Measurements from ENCODE around the gene SSBP3. TPM values are rescaled to one million over a fixed set of nuclear protein-coding genes. Genes with fewer than 3 reads are reported as not detected.
A peak's percentile ranks its signal among the peaks of the same experiment; 100 is the strongest.

SSBP3 gene
- total and polyA plus RNA-seq, 4 donors = 43.7 to 83.4 (median 65.8) TPM

DNA sequence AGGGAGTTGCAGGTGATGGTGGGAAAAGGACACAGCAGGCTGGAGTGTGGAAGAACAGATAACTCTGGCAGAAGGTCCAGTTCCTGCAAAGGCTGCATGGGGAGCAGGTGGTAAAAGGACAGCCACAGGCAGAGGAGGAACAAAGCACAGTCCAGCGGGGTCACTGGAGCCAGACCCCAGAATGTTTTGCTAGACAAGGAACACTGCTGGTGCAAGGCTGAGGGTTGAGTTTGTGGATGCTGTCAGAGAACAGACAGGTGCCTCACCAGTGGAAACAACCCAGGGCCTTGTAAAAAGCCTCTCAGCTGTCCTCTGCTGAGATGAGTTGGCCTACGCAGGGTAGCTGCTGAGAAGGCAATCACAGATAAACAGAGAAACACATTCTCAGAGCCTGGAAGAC is 101.7 kb downstream of the SSBP3 start:
- Histone ChIP-seq H3K27ac (ENCODE audit: low read depth in 1 of 2, low read length in 2 of 2) (no peak overlapping the region), H3K36me3 (ENCODE audit: control insufficient read depth in 1 of 2, insufficient read depth in 2 of 2, low read length in 1 of 2) (no peaks in the 10 kb centered on the region), H3K9me3 (ENCODE audit: control insufficient read depth, low read length) (no peaks in the 10 kb centered on the region), H3K4me1 (ENCODE audit: control insufficient read depth in 1 of 2, insufficient read depth in 2 of 2, low read length in 2 of 2) (peaks cover 0 to 5% of the 10 kb centered on the region in 2 donors), H3K27me3 (ENCODE audit: control insufficient read depth in 1 of 2, insufficient read depth in 2 of 2, low read length in 1 of 2) (no peaks in the 10 kb centered on the region), H3K4me3 (ENCODE audit: low read length in 2 of 2) (no peak overlapping the region)
- no peak for DNase-seq
- intact Hi-C loops (cut with DNase I) = no loop called here
- ATAC-seq (ENCODE audit: low FRiP score) = no peak
- 95 to 96% methylated on average over 2 of the region's 2 CpGs for WGBS, 2 donors

DNA sequence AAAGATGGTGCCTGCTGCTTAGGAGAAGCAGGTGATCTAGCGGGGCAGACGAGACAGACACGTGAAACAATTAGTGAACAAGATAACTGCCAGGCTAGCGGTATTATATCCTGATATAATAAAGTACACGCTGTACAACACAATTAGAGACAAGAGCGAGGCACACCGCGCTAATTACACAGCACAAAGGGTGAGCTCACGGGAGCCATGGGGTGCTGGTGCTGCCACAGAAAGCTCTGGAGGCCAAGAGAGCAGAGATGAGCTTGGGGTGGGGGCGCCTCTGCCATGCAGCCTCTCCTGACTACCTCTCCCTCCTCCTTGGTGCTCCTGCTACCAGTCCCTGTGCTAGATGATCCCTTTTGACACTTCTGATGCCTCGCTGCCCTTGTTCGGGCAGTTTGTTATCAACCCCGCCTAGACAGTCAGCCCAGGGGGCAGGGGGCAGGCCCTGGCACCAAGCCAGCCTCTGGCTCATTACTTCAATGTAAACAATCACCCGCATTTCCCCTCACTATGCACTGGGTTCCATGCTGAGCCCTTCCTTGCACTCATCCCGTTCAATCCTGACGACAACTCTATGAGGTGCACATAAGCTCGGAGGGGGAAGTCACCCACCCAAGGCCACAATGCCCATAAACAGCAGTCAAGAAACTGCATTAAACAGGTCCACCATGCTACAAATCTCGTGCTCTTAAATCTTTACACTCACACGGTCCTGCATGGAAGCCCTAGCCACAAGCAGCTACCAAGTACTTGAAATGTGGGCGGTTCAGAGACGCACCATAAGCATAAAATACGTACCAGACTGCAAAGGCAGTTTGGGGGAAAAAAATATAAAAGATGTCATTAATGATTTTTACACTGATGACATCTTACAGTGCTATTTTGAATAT is 103.0 kb downstream of the SSBP3 start:
- Histone ChIP-seq H3K4me1 (ENCODE audit: control insufficient read depth in 1 of 2, insufficient read depth in 2 of 2, low read length in 2 of 2) (no peaks in the 10 kb centered on the region), H3K4me3 (ENCODE audit: low read length in 2 of 2) (no peak overlapping the region), H3K9me3 (ENCODE audit: control insufficient read depth, low read length) (no peaks in the 10 kb centered on the region), H3K27me3 (ENCODE audit: control insufficient read depth in 1 of 2, insufficient read depth in 2 of 2, low read length in 1 of 2) (no peaks in the 10 kb centered on the region), H3K36me3 (ENCODE audit: control insufficient read depth in 1 of 2, insufficient read depth in 2 of 2, low read length in 1 of 2) (no peaks in the 10 kb centered on the region), H3K27ac (ENCODE audit: low read depth in 1 of 2, low read length in 2 of 2) (no peak overlapping the region)
- 91 to 94% methylated on average over 22 of the region's 22 CpGs for WGBS, 2 donors
- intact Hi-C loops (cut with DNase I) = no loop called here
- no peak for ATAC-seq (ENCODE audit: low FRiP score)
- no peak for DNase-seq

DNA sequence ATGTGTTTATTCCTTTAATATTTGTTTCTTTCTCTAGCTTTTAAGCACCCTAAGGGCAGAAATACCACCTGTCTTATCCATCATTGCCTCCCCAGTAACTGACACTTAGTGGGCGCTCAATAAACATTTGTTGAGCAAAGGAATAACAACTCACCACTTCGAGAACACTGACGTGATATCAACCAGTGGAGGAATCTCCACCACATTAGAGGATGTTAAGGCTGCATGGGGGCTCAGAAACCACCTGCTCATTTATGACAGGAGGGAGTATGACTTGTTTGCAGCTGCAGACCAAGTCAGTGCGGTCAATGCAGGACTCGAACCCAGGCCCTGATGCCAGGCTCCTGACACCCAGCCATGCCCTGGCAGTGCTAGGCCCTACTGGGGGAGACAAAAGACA is 103.6 kb downstream of the SSBP3 start:
- ATAC-seq (ENCODE audit: low FRiP score) (no peak), DNase-seq (no peak)
- intact Hi-C loops (cut with DNase I) = no loop called here
- Histone ChIP-seq H3K4me3 (ENCODE audit: low read length in 2 of 2) (no peak overlapping the region), H3K9me3 (ENCODE audit: control insufficient read depth, low read length) (no peaks in the 10 kb centered on the region), H3K36me3 (ENCODE audit: control insufficient read depth in 1 of 2, insufficient read depth in 2 of 2, low read length in 1 of 2) (no peaks in the 10 kb centered on the region), H3K4me1 (ENCODE audit: control insufficient read depth in 1 of 2, insufficient read depth in 2 of 2, low read length in 2 of 2) (no peaks in the 10 kb centered on the region), H3K27me3 (ENCODE audit: control insufficient read depth in 1 of 2, insufficient read depth in 2 of 2, low read length in 1 of 2) (no peaks in the 10 kb centered on the region), H3K27ac (ENCODE audit: low read depth in 1 of 2, low read length in 2 of 2) (no peak overlapping the region)
- WGBS, 2 donors = 93 to 95% methylated on average over 5 of the region's 5 CpGs

DNA sequence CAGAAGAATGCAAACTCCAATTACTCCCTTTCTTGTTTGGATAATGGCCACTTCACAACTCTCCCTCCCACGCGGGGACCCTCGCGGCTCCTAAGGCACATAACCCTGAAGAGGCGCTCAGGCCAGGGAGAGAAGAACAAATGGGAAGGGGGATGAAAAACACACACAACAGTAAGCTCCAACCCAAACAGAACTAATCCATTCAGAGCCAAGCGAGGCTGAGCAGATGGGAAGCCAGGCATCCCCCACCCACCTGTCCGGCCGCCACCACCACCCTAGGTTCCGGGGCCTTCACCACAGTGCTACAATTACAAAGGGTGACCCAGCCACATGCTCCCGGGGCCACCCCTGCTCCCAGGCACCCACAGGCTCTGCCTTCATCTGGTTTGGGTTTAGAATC is 104.7 kb downstream of the SSBP3 start:
- H3K4me1 ChIP-seq (ENCODE audit: control insufficient read depth in 1 of 2, insufficient read depth in 2 of 2, low read length in 2 of 2) = no peaks in the 10 kb centered on the region
- no peak overlapping the region for H3K27ac ChIP-seq (ENCODE audit: low read depth in 1 of 2, low read length in 2 of 2)
- WGBS, 2 donors = 93 to 98% methylated on average over 10 of the region's 10 CpGs
- intact Hi-C loops (cut with DNase I) = no loop called here
- DNase-seq (no peak), ATAC-seq (ENCODE audit: low FRiP score) (no peak)
- H3K27me3 ChIP-seq (ENCODE audit: control insufficient read depth in 1 of 2, insufficient read depth in 2 of 2, low read length in 1 of 2) = no peaks in the 10 kb centered on the region
- H3K36me3 ChIP-seq (ENCODE audit: control insufficient read depth in 1 of 2, insufficient read depth in 2 of 2, low read length in 1 of 2) = no peaks in the 10 kb centered on the region
- no peak overlapping the region for H3K4me3 ChIP-seq (ENCODE audit: low read length in 2 of 2)
- H3K9me3 ChIP-seq (ENCODE audit: control insufficient read depth, low read length) = no peaks in the 10 kb centered on the region

DNA sequence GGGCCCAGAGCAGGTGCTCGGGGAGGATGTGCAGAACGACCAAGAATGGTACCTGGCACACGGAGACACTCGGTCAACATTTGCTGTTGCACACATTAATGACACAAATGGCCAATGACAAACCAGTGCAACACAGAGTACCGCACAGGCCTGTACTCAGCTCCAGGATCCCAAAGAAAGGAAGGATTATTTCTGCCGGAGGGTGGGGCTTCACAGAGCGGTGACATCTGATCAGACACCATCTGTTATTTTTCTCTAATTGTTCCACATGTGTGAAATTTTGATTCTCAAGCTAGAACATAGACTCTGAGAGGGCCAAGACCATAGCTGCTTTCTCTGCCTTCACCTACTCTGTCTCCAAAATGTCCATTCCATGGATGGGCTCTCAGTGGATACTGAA is 105.8 kb downstream of the SSBP3 start:
- DNase-seq (no peak), ATAC-seq (ENCODE audit: low FRiP score) (no peak)
- WGBS, 2 donors = 95 to 96% methylated on average over 7 of the region's 7 CpGs
- Histone ChIP-seq H3K27ac (ENCODE audit: low read depth in 1 of 2, low read length in 2 of 2) (no peak overlapping the region), H3K27me3 (ENCODE audit: control insufficient read depth in 1 of 2, insufficient read depth in 2 of 2, low read length in 1 of 2) (no peaks in the 10 kb centered on the region), H3K9me3 (ENCODE audit: control insufficient read depth, low read length) (no peaks in the 10 kb centered on the region), H3K4me3 (ENCODE audit: low read length in 2 of 2) (no peak overlapping the region), H3K4me1 (ENCODE audit: control insufficient read depth in 1 of 2, insufficient read depth in 2 of 2, low read length in 2 of 2) (peaks cover 0 to under 1% of the 10 kb centered on the region in 2 donors), H3K36me3 (ENCODE audit: control insufficient read depth in 1 of 2, insufficient read depth in 2 of 2, low read length in 1 of 2) (no peaks in the 10 kb centered on the region)
- intact Hi-C loops (cut with DNase I) = no loop called here

DNA sequence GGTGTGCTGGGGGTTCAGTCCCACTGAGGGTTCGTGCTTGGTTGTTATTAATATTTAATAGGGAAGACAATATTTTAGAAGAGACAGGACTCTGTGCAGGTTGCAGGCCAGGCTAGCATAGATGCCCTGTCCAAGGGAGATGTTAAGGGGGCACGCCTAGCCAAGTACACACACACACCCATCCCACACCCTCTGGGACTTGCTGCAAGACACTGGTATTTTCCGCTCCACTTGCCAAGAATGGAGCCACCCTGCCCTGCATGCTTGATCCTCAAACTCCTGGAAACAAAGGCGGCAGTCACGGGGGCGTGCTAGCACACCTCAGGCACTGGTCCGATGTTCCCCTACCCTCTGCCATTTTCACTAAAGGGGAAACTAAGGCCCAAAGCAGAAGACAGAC is 107.2 kb downstream of the SSBP3 start:
- 36 to 41% methylated on average over 7 of the region's 7 CpGs for WGBS, 2 donors
- no peak overlapping the region for H3K4me3 ChIP-seq (ENCODE audit: low read length in 2 of 2)
- intact Hi-C loops (cut with DNase I) = no loop called here
- ATAC-seq (ENCODE audit: low FRiP score) (no peak), DNase-seq (no peak)
- H3K4me1 ChIP-seq (ENCODE audit: control insufficient read depth in 1 of 2, insufficient read depth in 2 of 2, low read length in 2 of 2) = peaks cover 2 to 3% of the 10 kb centered on the region in 2 donors
- no peaks in the 10 kb centered on the region for H3K36me3 ChIP-seq (ENCODE audit: control insufficient read depth in 1 of 2, insufficient read depth in 2 of 2, low read length in 1 of 2)
- no peaks in the 10 kb centered on the region for H3K9me3 ChIP-seq (ENCODE audit: control insufficient read depth, low read length)
- H3K27me3 ChIP-seq (ENCODE audit: control insufficient read depth in 1 of 2, insufficient read depth in 2 of 2, low read length in 1 of 2) = no peaks in the 10 kb centered on the region
- H3K27ac ChIP-seq (ENCODE audit: low read depth in 1 of 2, low read length in 2 of 2) = peak overlapping the region in 1 of 2 donors; percentile 34

DNA sequence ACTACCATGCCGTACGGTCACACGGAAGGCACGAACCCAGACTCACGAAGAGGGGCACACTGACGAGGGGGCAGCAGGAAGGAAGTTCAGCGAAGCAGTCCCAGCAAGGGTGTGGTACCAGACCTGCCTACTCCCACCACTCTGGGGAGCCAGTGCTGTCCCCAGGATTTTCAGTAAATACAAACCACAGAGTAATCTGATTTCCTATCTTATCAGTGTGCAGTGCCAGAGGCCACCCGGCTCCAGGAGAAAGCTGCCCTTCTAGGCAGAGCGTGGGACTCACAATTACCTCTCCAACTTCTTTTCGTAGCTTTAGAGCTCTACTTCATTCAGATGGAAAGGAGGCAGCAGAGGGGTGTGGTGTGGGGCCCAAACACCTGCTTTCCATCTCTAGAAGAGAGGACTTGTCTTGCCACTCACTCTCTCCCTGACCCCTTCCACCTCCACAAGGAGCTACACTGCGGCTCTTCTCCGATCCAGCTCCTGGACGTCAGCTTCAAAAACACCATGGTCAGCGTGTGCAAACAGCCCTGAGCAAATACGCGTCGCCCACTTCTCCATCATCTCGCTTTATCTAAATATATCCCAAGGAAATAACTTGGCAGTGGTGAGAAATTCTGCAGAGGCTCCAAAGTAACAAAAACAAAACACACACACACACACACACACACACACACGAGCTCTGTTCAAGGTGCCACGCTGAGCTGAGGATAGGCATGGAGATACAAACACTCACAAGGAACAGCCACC is 107.7 kb downstream of the SSBP3 start:
- intact Hi-C loops (cut with DNase I) = no loop called here
- no peaks in the 10 kb centered on the region for H3K9me3 ChIP-seq (ENCODE audit: control insufficient read depth, low read length)
- DNase-seq (no peak), ATAC-seq (ENCODE audit: low FRiP score) (peak; percentile 16)
- no peaks in the 10 kb centered on the region for H3K36me3 ChIP-seq (ENCODE audit: control insufficient read depth in 1 of 2, insufficient read depth in 2 of 2, low read length in 1 of 2)
- H3K27ac ChIP-seq (ENCODE audit: low read depth in 1 of 2, low read length in 2 of 2) = peak overlapping the region; percentile 72 to 98
- WGBS, 2 donors = 33% methylated on average over 20 of the region's 20 CpGs
- H3K27me3 ChIP-seq (ENCODE audit: control insufficient read depth in 1 of 2, insufficient read depth in 2 of 2, low read length in 1 of 2) = no peaks in the 10 kb centered on the region
- H3K4me1 ChIP-seq (ENCODE audit: control insufficient read depth in 1 of 2, insufficient read depth in 2 of 2, low read length in 2 of 2) = peaks cover 2 to 3% of the 10 kb centered on the region in 2 donors
- no peak overlapping the region for H3K4me3 ChIP-seq (ENCODE audit: low read length in 2 of 2)

DNA sequence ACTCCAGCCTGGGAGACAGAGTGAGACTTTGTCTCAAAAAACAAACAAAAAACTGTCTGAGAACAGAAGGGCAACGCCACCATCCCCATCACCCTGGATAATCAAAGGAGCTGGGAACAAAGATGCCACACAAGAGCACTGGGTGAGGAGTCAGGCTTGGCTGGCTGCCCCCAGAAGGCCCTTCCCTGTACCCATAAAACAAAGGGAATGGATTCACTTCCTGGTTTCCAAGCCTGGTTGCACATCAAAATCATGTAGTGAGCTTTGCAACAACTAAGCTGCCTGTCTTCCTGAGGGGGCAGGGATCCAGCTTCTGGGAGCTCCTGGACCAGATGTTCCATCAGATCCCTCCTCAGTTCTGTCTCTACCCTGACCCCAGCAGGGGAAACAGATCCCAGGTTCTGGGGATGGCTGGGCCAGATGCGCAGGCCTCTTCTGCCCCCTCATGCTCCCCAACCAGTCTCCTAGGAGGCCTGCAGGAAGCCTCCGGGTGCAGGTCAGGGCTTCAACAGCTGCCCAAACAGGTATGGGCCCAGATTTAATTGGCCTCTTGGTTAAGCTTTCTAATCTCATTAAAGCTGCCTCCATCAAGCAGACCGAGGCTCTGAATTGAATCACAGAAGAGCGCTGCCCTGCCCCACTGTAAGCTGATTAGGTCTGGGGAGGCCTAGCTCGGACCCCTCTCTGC is 108.5 kb downstream of the SSBP3 start:
- WGBS, 2 donors = 85 to 94% methylated on average over 6 of the region's 6 CpGs
- Histone ChIP-seq H3K4me3 (ENCODE audit: low read length in 2 of 2) (no peak overlapping the region), H3K9me3 (ENCODE audit: control insufficient read depth, low read length) (no peaks in the 10 kb centered on the region), H3K36me3 (ENCODE audit: control insufficient read depth in 1 of 2, insufficient read depth in 2 of 2, low read length in 1 of 2) (no peaks in the 10 kb centered on the region), H3K27me3 (ENCODE audit: control insufficient read depth in 1 of 2, insufficient read depth in 2 of 2, low read length in 1 of 2) (no peaks in the 10 kb centered on the region), H3K27ac (ENCODE audit: low read depth in 1 of 2, low read length in 2 of 2) (peak overlapping the region; percentile 72 to 98), H3K4me1 (ENCODE audit: control insufficient read depth in 1 of 2, insufficient read depth in 2 of 2, low read length in 2 of 2) (peaks cover 2 to 7% of the 10 kb centered on the region in 2 donors)
- intact Hi-C loops (cut with DNase I) = no loop called here
- ATAC-seq (ENCODE audit: low FRiP score) = no peak
- DNase-seq = no peak

Measured in aorta (tissue), 5 donors.